ENCODE data around the gene TTLL8. TPM values are rescaled to one million over a fixed set of nuclear protein-coding genes. Genes with fewer than 3 reads are reported as not detected.

Gene TTLL8
- total and polyA plus RNA-seq, 2 of the 8 experiments (the other 6 are each of a cell fraction or from before 2014, with no cell fraction given), result not detected

GRCh38 chr22:50102946-50103345 lies 44.8 kb upstream of the TTLL8 start (continued):
- TF ChIP-seq RNF2 (IDR thresholded peaks at IDR 0.05; ENCODE audit: borderline replicate concordance, low read depth, low read length, missing control alignments, poor library complexity, severe bottlenecking) (no peak), ASH2L (IDR thresholded peaks at IDR 0.05; ENCODE audit: low read length) (no peak)

Data from H1 (cell line).